Body of pancreas (tissue), 4 donors: ENCODE measurements around the gene COL15A1. TPM values are rescaled to one million over a fixed set of nuclear protein-coding genes. Genes with fewer than 3 reads are reported as not detected.
"Not testable (repeated sequence)": the region's sequence is repeated elsewhere in the genome, so short reads cannot be mapped to it uniquely, and the experiment has no call there.

Experiments used
- ATAC-seq: fragments of 150-250 bp; one replicate; pipeline ENCODE4 v1.9.1; 2016
- DNase-seq, 4 donors: peaks; one replicate each; pipeline ENCODE4 v3.0.0-alpha.2; 2019
- H3K27ac ChIP-seq, 4 donors: fragments of 200-600 bp; sonication (generic); 1 replicate in 3 of 4; 2 replicates in 1 of 4; pipeline versions ENCODE4 v1.5.1 to v1.6.1; 2016 to 2019; ENCODE audit warnings: mild to moderate bottlenecking in 1 of 4, mixed read lengths in 1 of 4, moderate library complexity in 1 of 4
- H3K27me3 ChIP-seq, 2 donors: fragments of 200-600 bp; sonication (generic); one replicate each; pipeline ENCODE4 v1.6.0; 2016; ENCODE audit warnings: mild to moderate bottlenecking in 1 of 2
- H3K36me3 ChIP-seq, 2 donors: fragments of 200-600 bp; sonication (generic); replicated peaks in 1 of 2; 2 replicates each; pipeline ENCODE4 v1.5.1; 2016; ENCODE audit warnings: low read depth in 2 of 2; ENCODE audit not compliant: insufficient read depth in 1 of 2
- H3K4me1 ChIP-seq: fragments of 200-600 bp; sonication (generic); one replicate; pipeline ENCODE4 v1.6.0; 2016
- H3K4me3 ChIP-seq, 2 donors: fragments of 200-600 bp; sonication (generic); 1 replicate in 1 of 2; 2 replicates in 1 of 2; pipeline ENCODE4 v1.5.1; 2016 to 2019
- H3K9me3 ChIP-seq, 3 donors: fragments of 200-600 bp; sonication (generic); 1 replicate in 2 of 3; 2 replicates in 1 of 3; pipeline ENCODE4 v1.5.1; 2016
- CTCF ChIP-seq, 7 experiments: fragments of 450-650 bp in 4 of 7; fragments of 200-600 bp in 3 of 7; sonication (generic) in 3 of 7; IDR thresholded peaks; one replicate each; pipeline ENCODE4 v1.5.1; 2016 to 2019; ENCODE audit warnings: antibody characterized with exemption in 7 of 7
- POLR2A ChIP-seq, 3 donors: fragments of 450-650 bp; IDR thresholded peaks; one replicate each; pipeline ENCODE4 v1.6.1; 2016; ENCODE audit warnings: antibody characterized with exemption in 3 of 3, mild to moderate bottlenecking in 2 of 3
- WGBS, 2 donors: methylation state at CpG; one replicate each; pipeline ENCODE4 v1.1.5; 2017; 5-methylcytosine and 5-hydroxymethylcytosine counted together
- intact Hi-C: fragments of 100-400 bp; cut with DNase I; formaldehyde crosslinking; loops from one replicate; pipeline ENCODE4 v1.15.1; 2023
- total RNA-seq, 2 donors: library from RNA; depleted of rRNA; stranded (reverse); fragments of >200 nt; gene quantifications; one replicate each; pipeline ENCODE4 v1.1.0, GENCODE V29; 2016

Gene COL15A1
- total RNA-seq, 2 donors from 2014 or later, result 6.7 to 55.4 TPM

- no peak overlapping the region for H3K27ac ChIP-seq
- no peak for ATAC-seq
- H3K27me3 ChIP-seq, result no peaks in the 10 kb centered on the region
- H3K4me3 ChIP-seq, result no peak overlapping the region
- DNase-seq, result no peak
- peaks cover 19% of the 10 kb centered on the region for H3K4me1 ChIP-seq
- no peaks in the 10 kb centered on the region for H3K36me3 ChIP-seq
- intact Hi-C loops, result no loop called here
- TF ChIP-seq CTCF (IDR thresholded peaks at IDR 0.05) (no peak), POLR2A (IDR thresholded peaks at IDR 0.05) (no peak)
- no peaks in the 10 kb centered on the region for H3K9me3 ChIP-seq
These were observed 64.5 kb downstream of the COL15A1 start for GRCh38 chr9:99008203-99008602.

- intact Hi-C loops, H3K4me3 ChIP-seq, ATAC-seq, DNase-seq, H3K27ac ChIP-seq, H3K27me3 ChIP-seq, H3K36me3 ChIP-seq, H3K9me3 ChIP-seq: not testable (repeated sequence)
- peaks cover 19% of the 10 kb centered on the region for H3K4me1 ChIP-seq
- WGBS, 2 donors, result 78 to 95% methylated on average over 8 of the region's 8 CpGs
These were observed 66.7 kb downstream of the COL15A1 start for GRCh38 chr9:99010393-99010792.

GRCh38 chr9:99011161-99011709 is 67.5 kb downstream of the COL15A1 start:
- H3K27ac ChIP-seq, result no peak overlapping the region
- no peaks in the 10 kb centered on the region for H3K9me3 ChIP-seq
- H3K27me3 ChIP-seq, result no peaks in the 10 kb centered on the region
- intact Hi-C loops, result no loop called here
- H3K4me1 ChIP-seq, result peaks cover 19% of the 10 kb centered on the region
- no peak for ATAC-seq
- DNase-seq, result no peak
- no peak overlapping the region for H3K4me3 ChIP-seq
- no peaks in the 10 kb centered on the region for H3K36me3 ChIP-seq
- TF ChIP-seq POLR2A (IDR thresholded peaks at IDR 0.05) (no peak), CTCF (IDR thresholded peaks at IDR 0.05) (no peak)

GRCh38 chr9:99012957-99013512 is 69.3 kb downstream of the COL15A1 start:
- WGBS, 2 donors, result 72 to 88% methylated on average over 5 of the region's 5 CpGs
- ATAC-seq (no peak), DNase-seq (peak in 2 of 4 donors; percentile 26 to 30)
- H3K4me3 ChIP-seq, result no peak overlapping the region
- H3K27ac ChIP-seq, result no peak overlapping the region
- no peaks in the 10 kb centered on the region for H3K9me3 ChIP-seq
- TF ChIP-seq POLR2A (IDR thresholded peaks at IDR 0.05) (no peak), CTCF (IDR thresholded peaks at IDR 0.05) (peak in 6 of 7 experiments; percentile 33 to 58 (median 48))
- H3K4me1 ChIP-seq, result peaks cover 7% of the 10 kb centered on the region
- intact Hi-C loops, result no loop called here
- no peaks in the 10 kb centered on the region for H3K27me3 ChIP-seq
- no peaks in the 10 kb centered on the region for H3K36me3 ChIP-seq

- no peak overlapping the region for H3K4me3 ChIP-seq
- 52 to 68% methylated on average over 4 of the region's 4 CpGs for WGBS, 2 donors
- no peak for ATAC-seq
- intact Hi-C loops, result no loop called here
- H3K27me3 ChIP-seq, result no peaks in the 10 kb centered on the region
- H3K36me3 ChIP-seq, result no peaks in the 10 kb centered on the region
- TF ChIP-seq POLR2A (IDR thresholded peaks at IDR 0.05) (no peak), CTCF (IDR thresholded peaks at IDR 0.05) (no peak)
- H3K27ac ChIP-seq, result no peak overlapping the region
- H3K4me1 ChIP-seq, result peaks cover 2% of the 10 kb centered on the region
- DNase-seq, result no peak
- no peaks in the 10 kb centered on the region for H3K9me3 ChIP-seq
These were observed 69.8 kb downstream of the COL15A1 start for GRCh38 chr9:99013550-99013949.
